HepG2 (cell line): ENCODE results near the gene TSSK3. TPM values are rescaled to one million over a fixed set of nuclear protein-coding genes. Genes with fewer than 3 reads are reported as not detected.
A peak's percentile ranks its signal among the peaks of the same experiment; 100 is the strongest.

Source experiments
- ARID4A ChIP-seq: sonication (generic); formaldehyde crosslinking; IDR thresholded peaks from 2 replicates; pipeline ENCODE4 v1.5.0; 2020; ENCODE audit warnings: mild to moderate bottlenecking, missing genetic modification reagents, borderline replicate concordance
- GTF3A ChIP-seq: sonication (generic); formaldehyde crosslinking; conservative IDR thresholded peaks from 2 replicates; pipeline ENCODE4 v1.4.0; 2020; ENCODE audit warnings: mild to moderate bottlenecking, missing genetic modification reagents
- HINFP ChIP-seq: sonication (generic); formaldehyde crosslinking; IDR thresholded peaks from 2 replicates; pipeline ENCODE4 v1.4.0; 2020; ENCODE audit warnings: low read depth, mild to moderate bottlenecking, missing genetic modification reagents
- HIVEP1 ChIP-seq: sonication (generic); formaldehyde crosslinking; IDR thresholded peaks from 2 replicates; pipeline ENCODE4 v1.4.0; 2020; ENCODE audit warnings: mild to moderate bottlenecking, missing genetic modification reagents
- NAIF1 ChIP-seq: sonication (generic); formaldehyde crosslinking; IDR thresholded peaks from 2 replicates; pipeline ENCODE4 v1.5.0; 2020; ENCODE audit warnings: mild to moderate bottlenecking, missing genetic modification reagents, borderline replicate concordance
- NFIB ChIP-seq: sonication (generic); formaldehyde crosslinking; IDR thresholded peaks from 2 replicates; pipeline ENCODE4 v1.9.0; 2021; ENCODE audit warnings: missing genetic modification reagents, mild to moderate bottlenecking, borderline replicate concordance
- NFRKB ChIP-seq: fragments of 450-650 bp; IDR thresholded peaks from 2 replicates; pipeline ENCODE4 v1.6.1; 2017
- PHB2 ChIP-seq: fragments of 450-650 bp; IDR thresholded peaks from 2 replicates; pipeline ENCODE4 v1.6.1; 2018; ENCODE audit not compliant: partially characterized antibody
- RCOR2 ChIP-seq: IDR thresholded peaks from 2 replicates; pipeline ENCODE4 v1.6.1; 2016; ENCODE audit warnings: missing biosample characterization, missing genetic modification reagents
- SOX13 ChIP-seq, 3 experiments: fragments of 450-650 bp in 1 of 3; sonication (generic) in 1 of 3; formaldehyde crosslinking in 1 of 3; IDR thresholded peaks in 2 of 3; conservative IDR thresholded peaks in 1 of 3; 2 replicates each; pipeline versions ENCODE4 v1.5.0 to v1.6.1; 2016 to 2020; ENCODE audit warnings: antibody characterized with exemption in 1 of 3, mild to moderate bottlenecking in 1 of 3, missing compliant biosample characterization in 1 of 3, missing genetic modification reagents in 1 of 3, moderate library complexity in 1 of 3
- SP140L ChIP-seq: sonication (generic); formaldehyde crosslinking; IDR thresholded peaks from 2 replicates; pipeline ENCODE4 v1.4.0; 2020; ENCODE audit warnings: missing genetic modification reagents, borderline replicate concordance
- SRF ChIP-seq: IDR thresholded peaks from 2 replicates; pipeline ENCODE4 v1.6.1; 2011; ENCODE audit warnings: mild to moderate bottlenecking, low read depth, low read length, moderate library complexity
- TBL1XR1 ChIP-seq: fragments of 150-350 bp; IDR thresholded peaks from 2 replicates; pipeline ENCODE4 v1.6.1; 2014; ENCODE audit warnings: borderline replicate concordance, low read length; ENCODE audit not compliant: partially characterized antibody
- ZNF280D ChIP-seq: sonication (generic); formaldehyde crosslinking; IDR thresholded peaks from 2 replicates; pipeline ENCODE4 v1.5.1; 2020; ENCODE audit warnings: mild to moderate bottlenecking, missing genetic modification reagents
- ZNF414 ChIP-seq: sonication (generic); formaldehyde crosslinking; IDR thresholded peaks from 2 replicates; pipeline ENCODE4 v1.5.0; 2020; ENCODE audit warnings: missing genetic modification reagents
- ZNF496 ChIP-seq: sonication (generic); formaldehyde crosslinking; IDR thresholded peaks from 2 replicates; pipeline ENCODE4 v1.8.1; 2023; ENCODE audit warnings: mild to moderate bottlenecking, moderate library complexity, missing genetic modification reagents; ENCODE audit not compliant: insufficient replicate concordance
- ZNF740 ChIP-seq: sonication (generic); formaldehyde crosslinking; IDR thresholded peaks from 2 replicates; pipeline ENCODE4 v1.4.0; 2020; ENCODE audit warnings: missing genetic modification reagents
- ZNF773 ChIP-seq: sonication (generic); formaldehyde crosslinking; IDR thresholded peaks from 2 replicates; pipeline ENCODE4 v1.4.0; 2020; ENCODE audit warnings: missing genetic modification reagents, borderline replicate concordance
- polyA plus RNA-seq, 8 experiments: library from polyadenylated mRNA; depleted of rRNA in 3 of 8; stranded (reverse) in 7 of 8; unstranded in 1 of 8; fragments of >200 nt; fragmentation: Illumina TruSeq in 4 of 8; extraction: Trizol in 4 of 8; gene quantifications; 2 replicates each; pipeline versions ENCODE4 v1.2.1 to v1.2.3, GENCODE V29; 2011 to 2016; ENCODE audit warnings: low read depth in 4 of 8, missing spikeins in 1 of 8, mixed read lengths in 1 of 8; ENCODE audit not compliant: insufficient read depth in 1 of 8
- total RNA-seq, 5 experiments: library from RNA; depleted of rRNA; stranded (reverse); fragments of >200 nt; fragmentation: Illumina TruSeq; extraction: Trizol; gene quantifications; 2 replicates each; pipeline ENCODE4 v1.2.3, GENCODE V29; 2016; ENCODE audit warnings: low read depth in 1 of 5

TSSK3 gene
- total and polyA plus RNA-seq, 2 of the 13 experiments (the other 11 are each of a cell fraction or from before 2014, with no cell fraction given) = 1.0 to 1.1 TPM

- no peak; the same call in none of the 2 replicates for TF ChIP-seq ARID4A
- no peak for TF ChIP-seq ZNF740 (CRISPR knock-in tag)
- TF ChIP-seq NFRKB = no peak
- TF ChIP-seq NFIB = no peak
- no peak for TF ChIP-seq SP140L
- no peak; the same call in 1 of the 2 replicates for TF ChIP-seq SOX13 (IDR thresholded peaks at IDR 0.05)
- TF ChIP-seq SOX13 (CRISPR knock-in tag; conservative IDR thresholded peaks at IDR 0.05 in 1 of 2, IDR thresholded peaks at IDR 0.05 in 1 of 2) = peak in 1 of 2 experiments; percentile 57; a peak in 2 of 4 replicates
- no peak for TF ChIP-seq GTF3A (CRISPR knock-in tag)
- no peak for TF ChIP-seq HIVEP1 (CRISPR knock-in tag)
- TF ChIP-seq NAIF1 = no peak
- no peak for TF ChIP-seq ZNF280D (CRISPR knock-in tag)
- no peak for TF ChIP-seq TBL1XR1
- TF ChIP-seq ZNF414 (CRISPR knock-in tag) = 0 out of 2 replicates have a peak, but pooled peaks have one; percentile 42
- TF ChIP-seq HINFP = no peak
- TF ChIP-seq ZNF773 = no peak
- no peak for TF ChIP-seq SRF
- no peak for TF ChIP-seq PHB2
- TF ChIP-seq ZNF496 (CRISPR knock-in tag) = no peak
- TF ChIP-seq RCOR2 (CRISPR knock-in tag) = no peak
Observed at GRCh38 chr1:32351399-32352238, 10.7 kb upstream of the TSSK3 start (continued).
